Non-pigmented ciliary epithelial cell (primary cell): Measurements from ENCODE around the gene SLC6A3.
A peak's percentile ranks its signal among the peaks of the same experiment; 100 is the strongest.

Experiments used
- DNase-seq: peaks from one replicate; pipeline ENCODE4 v3.0.0-alpha.2; 2010; ENCODE audit warnings: low read depth

Gene SLC6A3

GRCh38 chr5:1445313-1445688 is at the start of gene SLC6A3:
SLC6A3 (minus strand) TSS chr5:1445440; CDS start chr5:1443197, 2,243 bp downstream.
- DNase-seq, result no peak

- no peak for DNase-seq
Measured at GRCh38 chr5:1493941-1494340, 48.7 kb upstream of the SLC6A3 start.

DNA sequence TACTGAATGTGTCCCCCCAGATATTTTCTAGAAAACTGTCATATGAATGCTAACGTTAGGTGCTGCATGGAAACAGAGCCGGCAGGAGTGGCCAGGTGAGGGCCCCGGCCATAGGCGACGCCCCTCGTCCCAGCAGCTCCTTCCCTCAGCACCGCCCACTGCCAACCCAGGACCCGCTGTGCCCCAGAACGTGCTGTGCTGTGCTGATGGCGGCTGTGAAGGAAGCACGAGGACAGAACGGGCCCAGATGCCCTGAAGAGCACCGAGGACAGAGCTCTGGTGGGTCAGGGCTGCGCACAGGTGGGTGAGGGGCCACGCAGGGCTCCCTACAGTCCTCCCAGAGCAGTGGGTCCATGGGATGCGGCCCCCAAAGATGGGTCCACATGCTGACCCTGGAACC is 48.2 kb upstream of the SLC6A3 start:
- no peak for DNase-seq

GRCh38 chr5:1492757-1493156 is 47.5 kb upstream of the SLC6A3 start:
- no peak for DNase-seq

GRCh38 chr5:1490376-1490775 is 45.1 kb upstream of the SLC6A3 start:
- DNase-seq, result no peak

DNA sequence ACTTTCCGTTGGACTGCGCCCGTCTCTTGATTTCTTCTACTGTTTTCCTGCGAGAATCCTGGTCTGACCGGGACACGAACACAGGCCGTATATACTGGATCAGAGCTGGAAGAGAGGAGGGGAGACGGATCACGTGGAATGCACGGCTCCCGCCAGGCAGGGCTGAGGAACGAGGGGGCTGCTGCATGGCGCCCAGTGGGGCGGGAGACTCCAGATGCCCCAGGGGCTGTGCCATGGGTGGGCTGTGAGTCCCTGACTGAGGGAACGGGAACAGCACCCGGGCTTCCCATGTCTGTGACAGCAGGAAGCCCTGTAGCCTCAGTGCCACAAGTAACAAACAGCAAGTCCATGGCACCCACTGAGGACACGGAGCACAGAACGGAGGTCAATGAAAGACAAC is 44.5 kb upstream of the SLC6A3 start:
- no peak for DNase-seq

DNA sequence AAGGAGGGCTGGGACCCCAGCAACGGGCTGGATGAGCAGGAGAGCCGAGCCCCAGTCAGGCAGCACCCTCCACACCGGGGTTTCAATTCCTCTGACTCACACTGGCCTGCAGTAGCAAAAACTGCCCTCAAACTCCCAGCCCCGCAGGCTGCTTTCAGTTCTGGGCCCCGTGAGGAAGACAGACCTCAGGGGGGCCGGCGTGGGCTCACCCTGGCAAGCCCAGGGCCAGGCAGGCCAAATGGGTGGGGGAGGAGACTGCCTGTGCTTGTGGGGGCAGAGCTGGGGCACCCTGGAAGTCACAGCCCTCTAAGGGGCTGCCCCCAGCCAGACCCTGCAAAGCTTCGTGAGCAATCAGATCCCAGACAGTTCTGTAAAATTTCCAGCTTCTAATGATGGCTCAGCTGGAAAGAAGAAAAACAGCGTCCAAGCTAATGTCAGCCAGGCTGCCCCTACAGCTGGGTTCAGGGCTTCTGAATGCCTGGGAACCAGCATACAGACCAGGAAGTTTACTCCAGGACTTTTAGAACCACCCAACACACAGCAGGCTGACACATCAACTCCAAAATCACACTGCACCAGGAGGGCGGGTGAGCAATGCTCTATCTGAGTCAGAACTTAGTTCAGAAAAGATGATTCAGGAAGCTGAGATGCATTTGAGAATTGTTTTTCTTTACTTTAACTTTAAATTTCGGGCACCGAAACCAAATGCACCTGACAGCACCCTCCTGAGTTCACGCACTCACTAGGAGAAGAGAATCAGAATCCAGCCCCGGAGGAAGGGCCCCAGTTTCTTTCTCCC is 43.8 kb upstream of the SLC6A3 start:
- DNase-seq, result peak; percentile 40

DNA sequence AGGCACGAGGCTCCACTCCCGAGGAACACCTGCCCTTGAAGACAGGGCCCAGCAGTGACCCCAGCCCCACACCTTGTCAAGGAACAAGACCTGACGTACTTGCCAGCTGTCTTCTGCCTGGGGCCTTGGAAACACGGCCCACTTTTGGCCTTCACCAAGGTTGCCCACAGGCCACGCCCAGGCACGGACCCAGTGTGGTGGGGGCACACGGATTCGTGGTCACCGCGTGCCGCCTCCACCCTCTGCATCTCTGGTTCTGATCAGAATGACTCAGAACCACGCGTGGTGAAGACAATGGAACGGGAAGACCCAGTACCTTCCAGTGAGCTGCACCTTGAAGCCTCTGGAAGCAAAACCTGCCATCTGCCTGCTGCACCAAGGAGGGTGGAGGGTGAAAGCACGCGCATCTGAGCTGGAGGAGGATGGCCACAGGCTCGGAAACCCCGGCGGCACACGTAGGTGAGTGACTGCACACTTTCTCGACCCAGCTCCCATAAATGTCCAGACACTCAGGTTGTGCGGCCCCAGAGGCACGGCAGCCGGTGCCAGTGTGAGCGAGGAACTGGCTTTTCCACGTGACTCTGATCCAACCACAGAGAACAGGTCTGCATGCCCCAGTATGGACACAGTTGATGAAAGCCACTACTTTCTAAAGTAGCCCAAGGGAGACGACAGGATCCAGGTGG is 42.0 kb upstream of the SLC6A3 start:
- DNase-seq, result no peak

GRCh38 chr5:1486271-1486670 is 41.0 kb upstream of the SLC6A3 start:
- no peak for DNase-seq

DNA sequence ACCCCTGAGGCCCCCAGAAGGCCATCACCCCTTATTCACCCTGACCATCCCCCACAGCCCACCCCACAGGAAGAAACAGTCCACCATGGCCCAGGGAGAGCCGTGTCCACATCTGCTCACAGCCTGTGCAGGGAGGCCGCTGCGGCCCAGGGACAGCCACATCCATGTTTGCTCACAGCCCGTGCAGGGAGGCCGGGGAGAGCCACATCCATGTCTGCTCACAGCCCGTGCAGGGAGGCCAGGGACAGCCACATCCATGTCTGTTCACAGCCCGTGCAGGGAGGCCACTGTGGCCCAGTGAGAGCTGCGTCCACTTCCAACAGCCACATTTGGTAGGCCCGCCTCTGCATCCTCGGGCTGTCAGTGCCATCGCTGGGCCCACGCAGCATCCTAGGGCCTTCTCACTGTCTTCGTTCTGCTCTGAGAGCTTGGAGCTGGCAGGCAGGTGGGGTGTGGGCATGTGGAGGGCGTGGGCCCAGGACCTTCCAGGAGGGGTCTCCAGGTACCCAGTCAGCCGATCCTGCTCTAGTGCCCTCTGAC is 40.4 kb upstream of the SLC6A3 start:
- no peak for DNase-seq

DNA sequence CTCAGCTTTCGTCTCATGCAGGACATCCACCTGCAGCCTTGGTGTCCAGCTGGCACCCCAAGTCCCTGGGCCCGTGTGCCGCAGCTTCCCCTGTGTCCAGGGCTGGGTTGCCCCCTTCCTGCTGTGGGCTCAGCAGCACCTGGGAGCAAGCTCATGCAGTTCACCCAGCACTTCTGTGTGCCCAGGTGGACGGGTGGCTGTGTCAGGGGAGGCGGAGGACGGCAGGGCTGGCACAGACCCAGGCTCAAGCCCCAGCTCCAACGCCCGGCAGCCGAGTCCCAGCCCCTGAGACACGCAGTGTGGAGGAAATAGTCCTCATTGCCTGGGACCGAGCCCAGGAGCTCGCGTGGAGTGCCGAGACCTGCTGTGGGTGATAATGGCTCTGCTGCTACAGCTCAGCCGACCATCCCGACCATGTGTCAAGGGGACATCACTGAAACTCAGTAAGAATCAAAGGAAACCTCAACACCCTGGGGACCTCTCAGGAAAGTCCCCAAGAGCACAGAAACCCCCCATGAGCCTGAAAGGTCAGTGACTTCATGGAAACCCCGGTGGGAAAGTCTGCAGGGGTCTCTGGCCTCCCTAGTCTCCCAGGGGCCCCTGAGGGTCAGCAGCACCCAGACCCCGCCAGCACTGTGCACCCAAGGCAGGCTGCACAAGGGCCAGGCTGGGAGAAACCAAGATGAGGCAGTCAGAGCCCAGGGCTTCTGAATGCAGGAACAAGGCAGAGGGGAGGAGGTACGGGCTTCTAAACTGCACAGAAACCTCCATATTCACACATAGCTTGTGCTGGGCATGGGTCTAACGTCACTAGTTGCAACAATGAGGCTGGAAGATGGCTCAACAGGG is 39.7 kb upstream of the SLC6A3 start:
- DNase-seq, result no peak

GRCh38 chr5:1483856-1484729 is 38.9 kb upstream of the SLC6A3 start:
- no peak for DNase-seq

- no peak for DNase-seq
Measured at GRCh38 chr5:1483064-1483463, 37.8 kb upstream of the SLC6A3 start.

DNA sequence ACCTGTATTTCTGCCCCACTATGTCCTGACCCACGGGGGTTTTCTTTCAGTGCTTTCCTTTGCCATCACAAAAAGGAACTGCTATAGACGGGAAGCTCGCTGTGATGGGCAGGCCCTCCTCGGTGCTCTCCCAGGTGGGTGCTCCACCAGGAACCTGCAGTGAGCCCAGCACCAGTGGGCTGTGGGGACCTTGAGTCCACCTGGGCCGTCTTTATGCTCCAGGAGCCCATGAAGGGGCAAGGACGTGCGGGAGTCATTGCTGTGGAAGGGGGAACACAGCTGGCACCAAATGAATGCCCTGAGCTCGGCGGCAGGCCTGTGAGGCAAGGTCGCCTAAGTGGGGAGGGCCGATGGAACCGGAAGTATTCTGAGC is 36.7 kb upstream of the SLC6A3 start:
- no peak for DNase-seq

DNA sequence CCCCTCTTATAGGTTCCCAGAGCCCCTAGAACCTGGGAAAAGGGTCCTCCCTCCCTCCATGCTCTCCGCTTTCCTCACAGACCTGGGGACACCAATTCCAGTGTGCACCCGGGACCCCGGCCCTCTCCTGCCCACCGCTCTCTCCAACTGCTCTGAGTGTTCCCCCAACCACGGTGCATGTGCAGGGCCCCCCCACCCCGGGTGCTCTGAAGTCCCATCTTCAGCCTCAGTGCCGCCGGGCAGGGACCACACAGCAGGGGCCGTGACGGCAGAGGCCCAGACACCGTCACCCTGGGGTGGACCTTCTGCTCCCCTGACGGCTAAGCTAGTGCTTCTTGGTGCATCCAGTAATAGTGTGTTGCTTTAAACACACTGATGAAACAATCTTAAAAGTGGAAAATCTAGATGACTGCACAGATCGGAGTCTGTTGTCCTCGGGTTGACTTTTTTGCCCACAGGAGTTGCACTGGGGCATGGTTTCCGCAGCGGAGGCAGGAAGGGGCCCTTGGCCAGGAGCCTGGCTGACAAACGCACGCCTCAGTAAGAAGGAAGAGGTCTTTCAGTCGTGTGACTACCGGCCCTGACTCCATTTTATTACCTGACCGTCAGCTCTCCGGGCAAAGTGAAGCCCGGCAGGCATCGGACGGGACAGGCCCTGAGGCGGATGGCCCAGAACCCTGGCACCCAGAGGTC is 36.2 kb upstream of the SLC6A3 start:
- DNase-seq, result no peak

DNA sequence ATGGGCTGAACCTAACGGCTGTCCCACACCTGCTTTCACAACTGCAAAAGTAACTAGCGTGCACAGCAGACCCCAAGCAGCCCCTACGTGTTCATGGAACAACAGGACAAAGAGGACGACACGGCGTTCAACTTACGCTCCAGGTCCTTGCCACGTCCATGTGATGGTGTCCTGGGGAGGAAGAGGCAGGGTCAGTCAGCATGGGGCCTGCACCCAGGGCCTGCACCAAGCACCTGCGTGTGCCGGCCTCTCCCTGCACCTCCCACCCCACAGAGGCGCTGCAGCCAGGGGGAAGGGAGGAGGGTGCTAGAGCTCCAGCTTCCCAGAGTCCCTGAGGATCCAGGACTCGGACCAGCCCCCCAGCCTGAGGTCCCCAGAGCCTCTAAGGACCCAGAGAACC is 35.6 kb upstream of the SLC6A3 start:
- no peak for DNase-seq

- no peak for DNase-seq
Measured at GRCh38 chr5:1480217-1480616, 35.0 kb upstream of the SLC6A3 start.

DNA sequence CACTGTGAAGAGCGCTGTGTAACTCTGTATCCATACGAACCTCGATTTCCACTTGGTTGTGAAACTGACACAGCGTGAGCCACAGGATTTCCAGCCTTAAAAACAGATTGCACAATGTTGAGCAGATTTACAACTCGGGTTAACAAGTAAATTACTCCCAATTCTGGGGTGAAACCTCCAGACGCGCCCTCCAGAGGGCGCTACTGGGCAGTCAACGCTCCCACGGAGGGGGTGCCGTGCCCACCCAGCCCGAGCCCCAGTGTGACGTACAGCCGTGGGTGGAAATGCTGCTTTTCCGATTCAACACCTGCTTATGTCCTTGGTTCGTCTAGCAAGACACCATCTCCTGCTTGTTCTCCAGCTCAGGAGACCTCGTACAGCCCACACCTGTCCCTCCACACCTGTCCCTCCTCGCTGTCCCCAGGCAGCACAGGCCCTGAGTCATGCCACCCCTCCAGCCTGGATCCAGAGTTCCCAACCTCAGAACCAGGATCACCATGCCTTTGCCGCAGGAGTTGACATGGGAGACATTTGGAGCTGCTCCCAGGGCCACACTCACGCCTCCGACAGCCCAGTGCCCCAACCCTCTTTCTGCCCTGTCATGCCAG is 34.4 kb upstream of the SLC6A3 start:
- DNase-seq, result no peak

- DNase-seq, result no peak
Measured at GRCh38 chr5:1479066-1479465, 33.8 kb upstream of the SLC6A3 start.

- DNase-seq, result no peak
Measured at GRCh38 chr5:1478271-1479035, 33.2 kb upstream of the SLC6A3 start.
